SU-DHL-6 (cell line): Measurements from ENCODE around the gene SYS1.

Source experiments
- CTCF ChIP-seq: fragments of 200-600 bp; sonication (generic); IDR thresholded peaks from one replicate; pipeline ENCODE4 v1.5.1; 2017; ENCODE audit warnings: antibody characterized with exemption, mild to moderate bottlenecking, low read length, moderate library complexity; ENCODE audit not compliant: insufficient read depth, poor library complexity, severe bottlenecking
- EZH2phosphoT487 ChIP-seq: fragments of 200-600 bp; sonication (generic), shearing (Covaris generic); conservative IDR thresholded peaks from 2 replicates; pipeline ENCODE4 v1.6.1; 2018; ENCODE audit warnings: mild to moderate bottlenecking, antibody characterized with exemption, low read length, moderate library complexity, mixed read lengths

- TF ChIP-seq CTCF = peak; percentile 54
- TF ChIP-seq EZH2phosphoT487 = no peak
Observed at GRCh38 chr20:45362804-45363610, at the start of gene SYS1.
